Osteocyte (in vitro differentiated cells): ENCODE measurements around the gene WNT7B. TPM values are rescaled to one million over a fixed set of nuclear protein-coding genes. Genes with fewer than 3 reads are reported as not detected.

ENCODE experiments used
- DNase-seq: peaks from one replicate; pipeline ENCODE4 v3.0.0; 2021; ENCODE audit warnings: mixed read lengths; ENCODE audit not compliant: unreplicated experiment; ENCODE audit errors: extremely low spot score
- H3K27ac Mint-ChIP-seq: one replicate; pipeline ENCODE4 v1.8.0; 2021; ENCODE audit warnings: mild to moderate bottlenecking, mixed read lengths; ENCODE audit not compliant: unreplicated experiment
- H3K27me3 Mint-ChIP-seq: one replicate; pipeline ENCODE4 v1.8.0; 2021; ENCODE audit warnings: mixed read lengths; ENCODE audit not compliant: unreplicated experiment
- H3K36me3 Mint-ChIP-seq: one replicate; pipeline ENCODE4 v1.8.0; 2021; ENCODE audit warnings: mixed read lengths; ENCODE audit not compliant: unreplicated experiment
- H3K4me1 Mint-ChIP-seq: one replicate; pipeline ENCODE4 v1.8.0; 2021; ENCODE audit warnings: mixed read lengths; ENCODE audit not compliant: unreplicated experiment
- H3K4me3 Mint-ChIP-seq: one replicate; pipeline ENCODE4 v1.8.0; 2021; ENCODE audit warnings: mild to moderate bottlenecking, moderate library complexity, mixed read lengths; ENCODE audit not compliant: unreplicated experiment
- H3K9me3 Mint-ChIP-seq: one replicate; pipeline ENCODE4 v1.8.0; 2021; ENCODE audit warnings: mixed read lengths; ENCODE audit not compliant: unreplicated experiment
- CTCF ChIP-seq: fragments of 200-600 bp; sonication (generic); IDR thresholded peaks from 2 replicates; pipeline ENCODE4 v1.5.0; 2021; ENCODE audit warnings: antibody characterized with exemption, mild to moderate bottlenecking, moderate library complexity
- total RNA-seq: library from RNA; stranded (reverse); gene quantifications from 2 replicates; pipeline ENCODE4 v1.2.1, GENCODE V29; 2021

WNT7B gene
- total RNA-seq, 1 donor from 2014 or later, result 2.3 TPM

GRCh38 chr22:45925811-45926351, 51.1 kb downstream of the WNT7B start:
- H3K36me3 Mint-ChIP-seq, result no peaks in the 10 kb centered on the region
- H3K4me1 Mint-ChIP-seq, result peaks cover 7% of the 10 kb centered on the region
- H3K4me3 Mint-ChIP-seq, result no peak overlapping the region
- no peak overlapping the region for H3K27ac Mint-ChIP-seq
- DNase-seq, result no peak
- H3K27me3 Mint-ChIP-seq, result no peaks in the 10 kb centered on the region
- no peaks in the 10 kb centered on the region for H3K9me3 Mint-ChIP-seq
- no peak for TF ChIP-seq CTCF

GRCh38 chr22:45923835-45924234, 53.1 kb downstream of the WNT7B start:
- H3K27me3 Mint-ChIP-seq, result no peaks in the 10 kb centered on the region
- no peaks in the 10 kb centered on the region for H3K9me3 Mint-ChIP-seq
- H3K4me1 Mint-ChIP-seq, result peaks cover 17% of the 10 kb centered on the region
- no peak for DNase-seq
- no peak overlapping the region for H3K27ac Mint-ChIP-seq
- no peak overlapping the region for H3K4me3 Mint-ChIP-seq
- no peaks in the 10 kb centered on the region for H3K36me3 Mint-ChIP-seq
- TF ChIP-seq CTCF, result no peak

GRCh38 chr22:45923212-45923611, 53.8 kb downstream of the WNT7B start:
- no peak for DNase-seq
- no peak overlapping the region for H3K4me3 Mint-ChIP-seq
- TF ChIP-seq CTCF, result no peak
- H3K9me3 Mint-ChIP-seq, result no peaks in the 10 kb centered on the region
- H3K36me3 Mint-ChIP-seq, result no peaks in the 10 kb centered on the region
- H3K27me3 Mint-ChIP-seq, result no peaks in the 10 kb centered on the region
- peaks cover 17% of the 10 kb centered on the region for H3K4me1 Mint-ChIP-seq
- no peak overlapping the region for H3K27ac Mint-ChIP-seq

DNA sequence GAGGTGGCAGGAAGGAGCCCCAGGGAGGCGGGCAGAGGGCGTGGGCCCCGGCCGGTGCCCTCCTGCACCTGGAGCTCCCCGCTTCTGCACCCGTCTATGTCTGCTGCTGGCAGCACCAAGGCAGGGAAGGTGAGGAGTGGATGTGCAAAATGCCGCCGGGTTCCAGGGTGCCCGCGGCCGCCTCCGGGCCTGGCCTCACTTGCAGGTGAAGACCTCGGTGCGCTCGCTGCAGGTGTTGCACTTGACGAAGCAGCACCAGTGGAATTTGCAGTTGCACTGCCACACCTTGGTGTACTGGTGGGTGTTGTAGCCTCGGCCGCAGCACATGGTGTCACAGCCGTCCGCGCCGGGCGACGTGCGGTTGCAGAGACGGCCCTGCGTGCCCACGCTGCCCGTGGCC, 54.3 kb downstream of the WNT7B start:
- no peak overlapping the region for H3K4me3 Mint-ChIP-seq
- H3K4me1 Mint-ChIP-seq, result peaks cover 18% of the 10 kb centered on the region
- H3K9me3 Mint-ChIP-seq, result no peaks in the 10 kb centered on the region
- DNase-seq, result no peak
- H3K27ac Mint-ChIP-seq, result no peak overlapping the region
- no peak for TF ChIP-seq CTCF
- H3K36me3 Mint-ChIP-seq, result no peaks in the 10 kb centered on the region
- peaks cover 2% of the 10 kb centered on the region for H3K27me3 Mint-ChIP-seq

DNA sequence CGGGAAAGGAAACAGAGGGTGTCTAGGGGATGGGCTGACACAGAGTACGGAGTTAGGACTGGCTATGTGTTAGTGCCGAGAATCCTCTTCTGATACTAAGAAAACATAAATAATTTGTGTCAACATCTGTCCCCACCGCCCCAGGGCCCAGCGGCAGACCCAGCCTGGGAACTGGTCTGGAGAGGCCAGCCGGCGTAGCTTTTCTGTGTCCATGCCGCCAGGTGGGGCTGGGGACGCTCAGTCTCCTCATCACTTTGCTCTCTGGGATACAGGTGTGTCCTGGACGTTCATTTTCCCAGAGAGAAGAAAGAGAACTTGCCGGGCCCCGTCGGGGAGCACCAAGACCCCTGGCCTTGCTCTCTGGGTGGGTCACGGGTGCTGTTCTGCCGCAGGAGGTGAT, 54.7 kb downstream of the WNT7B start:
- Mint-ChIP-seq H3K36me3 (no peaks in the 10 kb centered on the region), H3K4me3 (no peak overlapping the region), H3K9me3 (no peaks in the 10 kb centered on the region), H3K4me1 (peaks cover 19% of the 10 kb centered on the region), H3K27me3 (peaks cover 3% of the 10 kb centered on the region), H3K27ac (no peak overlapping the region)
- no peak for TF ChIP-seq CTCF
- no peak for DNase-seq
